ENCODE results near the gene MYO1C. TPM values are rescaled to one million over a fixed set of nuclear protein-coding genes. Genes with fewer than 3 reads are reported as not detected.
"Not testable (repeated sequence)": the region's sequence is repeated elsewhere in the genome, so short reads cannot be mapped to it uniquely, and the experiment has no call there.

The MYO1C gene
- total and polyA plus RNA-seq, 3 donors from 2014 or later: 45.0 to 68.3 (median 49.2) TPM

DNA sequence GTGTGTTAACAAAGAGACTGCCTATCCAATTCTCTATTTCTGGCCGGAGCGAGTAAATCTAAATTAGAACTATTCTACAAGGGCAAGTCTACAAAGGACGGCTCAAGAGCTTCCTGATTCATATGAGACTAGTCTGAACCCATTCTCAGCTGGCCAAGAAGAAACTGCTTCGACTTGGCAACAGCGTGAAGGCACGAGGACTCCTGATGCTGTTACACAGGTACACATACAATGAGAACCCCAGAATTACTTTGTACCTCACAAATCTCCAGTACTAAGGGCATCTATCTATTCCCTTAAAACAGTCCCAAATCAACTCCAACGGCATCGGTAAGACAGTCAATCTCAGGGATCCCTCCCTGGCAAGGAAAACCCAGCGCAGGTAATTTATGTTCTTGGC is 37.9 kb downstream of the MYO1C start:
- peaks cover 30% of the 10 kb centered on the region for H3K4me1 ChIP-seq
- no peaks in the 10 kb centered on the region for H3K9me3 ChIP-seq
- no peaks in the 10 kb centered on the region for H3K36me3 ChIP-seq (ENCODE audit: low read depth, missing control alignments)
- H3K27ac ChIP-seq: peak overlapping the region in 1 of 2 donors; percentile 98
- no peaks in the 10 kb centered on the region for H3K27me3 ChIP-seq
- intact Hi-C loops (cut with DNase I; ENCODE audit: low total_unique reads): loop anchor here (10.0 kb wide), 1 partner anchor 50 kb away; the partner anchor contains the start of gene YWHAE
- TF ChIP-seq POLR2A (IDR thresholded peaks at IDR 0.05): no peak
- TF ChIP-seq, protein P1, sequence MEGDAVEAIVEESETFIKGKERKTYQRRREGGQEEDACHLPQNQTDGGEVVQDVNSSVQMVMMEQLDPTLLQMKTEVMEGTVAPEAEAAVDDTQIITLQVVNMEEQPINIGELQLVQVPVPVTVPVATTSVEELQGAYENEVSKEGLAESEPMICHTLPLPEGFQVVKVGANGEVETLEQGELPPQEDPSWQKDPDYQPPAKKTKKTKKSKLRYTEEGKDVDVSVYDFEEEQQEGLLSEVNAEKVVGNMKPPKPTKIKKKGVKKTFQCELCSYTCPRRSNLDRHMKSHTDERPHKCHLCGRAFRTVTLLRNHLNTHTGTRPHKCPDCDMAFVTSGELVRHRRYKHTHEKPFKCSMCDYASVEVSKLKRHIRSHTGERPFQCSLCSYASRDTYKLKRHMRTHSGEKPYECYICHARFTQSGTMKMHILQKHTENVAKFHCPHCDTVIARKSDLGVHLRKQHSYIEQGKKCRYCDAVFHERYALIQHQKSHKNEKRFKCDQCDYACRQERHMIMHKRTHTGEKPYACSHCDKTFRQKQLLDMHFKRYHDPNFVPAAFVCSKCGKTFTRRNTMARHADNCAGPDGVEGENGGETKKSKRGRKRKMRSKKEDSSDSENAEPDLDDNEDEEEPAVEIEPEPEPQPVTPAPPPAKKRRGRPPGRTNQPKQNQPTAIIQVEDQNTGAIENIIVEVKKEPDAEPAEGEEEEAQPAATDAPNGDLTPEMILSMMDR (IDR thresholded peaks at IDR 0.05): no peak
- 29 to 46% methylated on average over 9 of the region's 9 CpGs for WGBS, 2 donors
- peak overlapping the region; percentile 94 to 100 for H3K4me3 ChIP-seq
- DNase-seq: no peak

DNA sequence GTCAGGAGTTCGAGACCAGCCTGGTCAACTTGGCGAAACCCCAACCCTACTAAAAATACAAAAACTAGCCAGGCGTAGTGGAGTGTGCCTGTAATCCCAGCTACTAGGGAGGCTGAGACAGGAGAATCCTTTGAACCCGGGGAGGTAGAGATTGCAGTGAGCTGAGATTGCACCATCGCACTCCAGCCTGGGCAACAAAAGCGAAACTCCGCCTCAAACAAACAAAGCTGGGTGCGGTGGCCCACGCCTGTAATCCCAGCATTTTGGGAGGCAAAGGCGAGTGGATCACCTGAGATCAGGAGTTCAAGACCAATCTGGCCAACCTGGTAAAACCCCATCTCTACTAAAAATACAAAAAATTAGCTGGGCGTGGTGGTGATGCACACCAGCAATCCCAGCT is 38.8 kb downstream of the MYO1C start:
- intact Hi-C loops (cut with DNase I; ENCODE audit: low total_unique reads): loop anchor here (10.0 kb wide), 1 partner anchor 49 kb away; the partner anchor contains the start of gene YWHAE
- DNase-seq; H3K9me3 ChIP-seq; H3K27me3 ChIP-seq; H3K27ac ChIP-seq; H3K4me3 ChIP-seq; H3K36me3 ChIP-seq (ENCODE audit: low read depth, missing control alignments): not testable (repeated sequence)
- 88 to 92% methylated on average over 11 of the region's 11 CpGs for WGBS, 2 donors
- H3K4me1 ChIP-seq: peaks cover 30% of the 10 kb centered on the region

DNA sequence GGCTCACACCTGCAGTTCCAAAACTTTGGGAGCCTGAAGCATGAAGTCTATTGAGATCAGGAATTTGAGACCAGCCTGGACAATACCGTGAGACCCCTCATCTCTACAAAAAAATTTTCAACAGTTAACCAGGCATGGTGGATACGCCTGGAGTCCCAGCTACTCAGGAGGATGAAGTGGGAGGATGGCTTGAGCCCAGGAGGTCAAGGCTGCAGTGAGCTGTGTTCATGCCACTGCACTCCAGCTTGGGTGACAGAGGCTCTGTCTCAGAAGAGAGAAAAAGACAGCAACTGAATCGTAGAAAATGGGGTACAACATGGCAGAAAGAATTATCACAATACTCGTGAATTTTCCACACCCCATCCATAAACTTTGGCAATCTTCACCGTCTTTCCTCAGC is 39.6 kb downstream of the MYO1C start:
- Histone ChIP-seq H3K36me3 (ENCODE audit: low read depth, missing control alignments) (no peaks in the 10 kb centered on the region), H3K4me3 (no peak overlapping the region), H3K9me3 (no peaks in the 10 kb centered on the region), H3K27ac (no peak overlapping the region), H3K27me3 (no peaks in the 10 kb centered on the region), H3K4me1 (peaks cover 30% of the 10 kb centered on the region)
- intact Hi-C loops (cut with DNase I; ENCODE audit: low total_unique reads): loop anchor here (10.0 kb wide), 1 partner anchor 48 kb away; the partner anchor contains the start of gene YWHAE
- TF ChIP-seq, protein P1 (IDR thresholded peaks at IDR 0.05): no peak
- TF ChIP-seq POLR2A (IDR thresholded peaks at IDR 0.05): no peak
- DNase-seq: peak; percentile 64
- WGBS, 2 donors: 39 to 51% methylated on average over 5 of the region's 5 CpGs

DNA sequence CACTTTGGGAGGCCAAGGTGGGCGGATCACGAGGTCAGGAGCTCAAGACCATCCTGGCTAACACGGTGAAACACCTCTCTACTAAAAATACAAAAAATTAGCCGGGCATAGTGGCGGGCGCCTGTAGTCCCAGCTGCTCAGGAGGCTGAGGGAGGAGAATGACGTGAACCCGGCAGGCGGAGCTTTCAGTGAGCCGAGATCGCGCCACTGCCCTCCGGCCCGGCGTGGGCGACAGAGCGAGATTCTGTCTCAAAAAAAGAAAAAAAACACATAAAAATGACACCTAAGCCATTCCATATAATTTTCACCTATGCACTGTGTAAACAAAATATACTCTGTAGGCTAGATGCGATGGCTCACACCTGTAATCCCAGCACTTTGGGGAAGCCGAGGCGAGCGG is 42.2 kb downstream of the MYO1C start:
- intact Hi-C loops (cut with DNase I; ENCODE audit: low total_unique reads): loop anchor here (10.0 kb wide), 1 partner anchor 45 kb away; the partner anchor contains the start of gene YWHAE
- H3K4me3 ChIP-seq; H3K27me3 ChIP-seq; DNase-seq; H3K36me3 ChIP-seq (ENCODE audit: low read depth, missing control alignments); H3K27ac ChIP-seq; H3K9me3 ChIP-seq: not testable (repeated sequence)
- H3K4me1 ChIP-seq: peaks cover 30% of the 10 kb centered on the region
- 92 to 97% methylated on average over 20 to 21 of the region's 21 CpGs for WGBS, 2 donors

DNA sequence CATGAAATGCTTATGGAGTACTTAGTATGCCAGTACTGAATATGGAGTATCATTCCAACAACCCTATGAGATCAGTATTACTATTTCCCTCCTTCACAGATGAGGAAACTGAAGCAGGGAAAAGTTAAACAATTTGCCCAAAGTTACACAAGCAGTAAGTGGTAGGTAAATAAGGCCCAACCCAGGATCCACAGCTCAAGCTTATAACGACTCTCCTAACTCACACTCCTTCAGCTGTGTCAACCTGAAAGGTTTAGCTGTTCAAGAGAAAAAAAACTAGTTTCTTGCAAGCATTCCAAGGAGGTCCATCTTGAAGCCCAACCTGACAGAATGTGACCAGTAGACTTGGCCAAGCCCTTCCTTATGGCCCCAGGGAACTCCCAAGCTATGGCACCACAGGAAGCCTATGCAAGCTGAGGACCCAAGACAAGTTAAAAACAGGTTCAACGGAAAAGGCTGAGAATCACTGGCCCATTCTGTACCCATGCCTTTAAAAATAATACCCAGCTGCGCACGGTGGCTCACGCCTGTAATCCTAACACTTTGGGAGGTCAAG is 43.0 kb downstream of the MYO1C start:
- DNase-seq: no peak
- Histone ChIP-seq H3K27me3 (no peaks in the 10 kb centered on the region), H3K4me3 (no peak overlapping the region), H3K36me3 (ENCODE audit: low read depth, missing control alignments) (no peaks in the 10 kb centered on the region), H3K4me1 (peaks cover 25% of the 10 kb centered on the region), H3K27ac (no peak overlapping the region), H3K9me3 (no peaks in the 10 kb centered on the region)
- intact Hi-C loops (cut with DNase I; ENCODE audit: low total_unique reads): no loop called here
- TF ChIP-seq POLR2A (IDR thresholded peaks at IDR 0.05): no peak
- TF ChIP-seq, protein P1 (IDR thresholded peaks at IDR 0.05): no peak
- WGBS, 2 donors: 91 to 95% methylated on average over 5 of the region's 5 CpGs

DNA sequence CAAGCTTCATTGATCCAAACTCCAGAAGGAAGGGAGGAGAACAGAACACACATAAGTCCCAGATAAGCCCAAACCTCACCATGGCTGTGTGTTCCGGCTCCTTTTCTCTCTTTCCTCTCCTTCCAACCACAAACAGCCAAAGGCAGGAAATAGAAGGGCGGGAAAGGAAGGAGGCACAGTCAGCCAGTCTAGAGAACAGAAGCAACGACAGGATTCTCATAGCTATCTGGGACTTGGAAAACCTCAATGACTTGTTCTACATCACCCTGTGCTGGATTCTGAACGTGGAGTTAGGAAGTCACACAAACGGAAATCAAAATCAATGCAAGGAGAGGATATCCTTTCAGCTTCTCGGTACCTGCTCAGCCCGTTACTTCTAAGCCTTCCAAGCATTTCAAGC is 45.4 kb downstream of the MYO1C start:
- Histone ChIP-seq H3K27ac (no peak overlapping the region), H3K36me3 (ENCODE audit: low read depth, missing control alignments) (no peaks in the 10 kb centered on the region), H3K27me3 (no peaks in the 10 kb centered on the region), H3K9me3 (no peaks in the 10 kb centered on the region), H3K4me1 (peaks cover 5% of the 10 kb centered on the region), H3K4me3 (no peak overlapping the region)
- WGBS, 2 donors: 79 to 91% methylated on average over 7 of the region's 7 CpGs
- no peak for DNase-seq
- no peak for TF ChIP-seq POLR2A (IDR thresholded peaks at IDR 0.05)
- TF ChIP-seq, protein P1 (IDR thresholded peaks at IDR 0.05): no peak
- intact Hi-C loops (cut with DNase I; ENCODE audit: low total_unique reads): no loop called here

Data from testis (tissue), 3 donors.